NCI-H345 (cell line): ENCODE results near the gene NUDT9.
A peak's percentile ranks its signal among the peaks of the same experiment; 100 is the strongest.
"Not testable (repeated sequence)": the region's sequence is repeated elsewhere in the genome, so short reads cannot be mapped to it uniquely, and the experiment has no call there.

ENCODE experiments used
- DNase-seq: peaks from one replicate; lab custom pipeline; 2025; lab: John Stamatoyannopoulos, UW

Gene NUDT9

DNA sequence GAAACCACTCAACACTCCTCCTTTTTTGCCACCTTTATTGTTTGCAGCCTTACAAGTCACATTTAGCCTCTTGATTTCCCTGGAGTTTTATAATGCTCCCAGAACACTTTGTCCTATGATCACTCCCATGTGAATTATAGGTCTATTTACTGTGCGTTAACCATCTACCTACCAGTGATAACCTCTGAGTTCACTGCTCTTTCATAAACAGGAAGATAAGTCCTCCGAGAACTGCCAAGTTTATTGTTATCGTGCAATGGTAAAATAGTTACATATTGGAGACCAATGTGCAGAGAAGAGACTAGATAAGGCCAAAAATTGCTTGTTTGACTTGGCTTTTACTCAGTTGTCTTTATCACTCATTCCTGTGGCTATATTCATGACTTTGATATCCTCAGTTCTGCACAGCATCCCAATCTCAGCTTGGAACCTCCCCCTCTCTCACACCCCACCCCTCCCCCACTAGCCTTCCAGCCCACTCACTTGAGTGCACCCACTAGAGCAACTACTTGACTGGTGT is 12.9 kb upstream of the NUDT9 start:
- DNase-seq: no peak

DNA sequence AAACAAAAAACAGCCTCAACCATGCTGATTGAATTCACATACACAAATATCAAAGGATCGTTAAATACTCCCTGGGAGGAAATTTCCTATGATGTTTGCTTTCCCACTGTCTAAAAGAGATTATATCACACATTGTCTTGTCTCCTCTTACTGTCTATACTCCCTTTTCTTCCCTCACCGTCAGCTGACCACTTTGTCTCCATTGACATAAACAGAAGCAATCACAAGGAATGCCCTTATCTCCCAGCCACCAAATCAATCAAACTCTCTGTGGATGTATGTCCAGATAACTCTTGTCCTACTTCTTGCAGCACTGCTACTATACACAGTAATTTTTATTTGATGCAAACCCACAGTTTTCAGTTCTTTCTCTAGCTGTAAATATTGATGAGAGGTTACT is 12.2 kb upstream of the NUDT9 start:
- no peak for DNase-seq

DNA sequence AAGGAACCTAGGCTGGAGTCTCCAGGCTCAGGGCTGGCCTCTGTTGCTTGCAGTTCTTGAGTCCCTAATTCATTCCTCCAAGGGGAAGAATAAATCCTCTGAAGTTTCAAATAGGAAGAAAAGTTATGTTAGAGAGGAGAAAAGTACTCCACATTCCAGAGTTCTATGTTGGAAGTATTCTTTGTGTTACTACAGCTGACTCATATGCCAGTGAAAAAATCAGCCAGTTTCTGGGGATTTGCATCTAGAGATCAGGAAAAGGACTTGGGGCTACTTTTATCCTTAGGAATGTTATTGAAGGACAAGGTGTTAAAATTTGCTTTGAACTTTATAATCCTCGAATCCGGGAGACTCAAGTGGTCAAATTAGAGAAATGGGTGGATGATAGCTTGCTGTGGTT is 11.7 kb upstream of the NUDT9 start:
- DNase-seq: no peak

DNA sequence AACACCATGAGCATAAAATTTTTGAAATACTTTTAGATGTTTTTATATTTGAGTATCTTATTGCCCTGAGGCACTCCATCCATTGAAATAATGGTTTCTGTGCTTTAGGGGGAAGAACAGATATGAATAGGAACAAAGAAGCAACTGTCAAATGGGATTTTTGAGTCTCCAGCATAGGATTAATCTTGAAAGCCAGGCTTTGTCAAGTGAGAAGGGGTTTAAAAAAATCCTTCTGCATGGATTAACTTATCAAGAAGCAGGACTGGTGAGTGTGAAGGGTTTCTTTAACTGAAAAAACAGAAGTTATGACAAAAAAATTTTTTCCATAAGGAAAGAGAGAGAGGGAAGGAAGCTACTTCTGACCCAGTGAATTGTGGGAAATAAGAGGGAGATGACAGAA is 7.6 kb upstream of the NUDT9 start:
- no peak for DNase-seq

DNA sequence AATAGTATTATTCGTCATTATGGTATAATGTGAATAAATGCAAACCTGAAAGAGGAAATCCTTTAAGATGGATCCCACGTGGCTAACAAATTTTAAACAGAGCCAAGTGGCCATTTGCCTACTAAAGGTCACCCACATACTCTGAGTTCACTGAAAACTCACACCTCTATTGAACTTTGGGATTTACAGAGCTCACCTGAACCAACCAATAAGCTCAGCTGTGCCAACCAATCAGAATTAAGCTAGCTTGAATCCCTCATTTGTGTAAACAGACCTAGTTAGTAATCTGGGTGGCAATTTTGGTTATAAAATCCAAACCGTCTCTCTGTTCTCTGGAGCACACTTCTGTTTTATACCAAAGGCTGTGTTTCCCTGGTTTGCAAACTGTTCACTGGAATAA is 5.4 kb upstream of the NUDT9 start:
- no peak for DNase-seq

DNA sequence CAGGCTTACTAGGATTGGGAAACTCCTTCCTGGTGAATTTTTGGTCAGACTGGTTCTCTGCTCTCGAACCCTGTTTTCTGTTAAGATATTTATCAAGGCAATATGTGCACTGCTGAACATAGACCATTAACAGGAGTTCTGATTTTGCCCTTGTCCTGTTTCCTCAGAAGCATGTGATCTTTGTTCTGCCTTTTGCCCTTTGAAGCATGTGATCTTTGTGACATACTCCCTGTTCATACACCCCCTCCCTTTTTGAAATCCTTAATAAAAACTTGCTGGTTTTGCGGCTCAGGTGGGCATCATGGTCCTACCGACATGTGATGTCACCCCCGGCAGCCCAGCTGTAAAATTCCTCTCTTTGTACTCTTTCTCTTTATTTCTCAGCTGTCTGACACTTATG is 4.0 kb upstream of the NUDT9 start:
- DNase-seq: not testable (repeated sequence)

DNA sequence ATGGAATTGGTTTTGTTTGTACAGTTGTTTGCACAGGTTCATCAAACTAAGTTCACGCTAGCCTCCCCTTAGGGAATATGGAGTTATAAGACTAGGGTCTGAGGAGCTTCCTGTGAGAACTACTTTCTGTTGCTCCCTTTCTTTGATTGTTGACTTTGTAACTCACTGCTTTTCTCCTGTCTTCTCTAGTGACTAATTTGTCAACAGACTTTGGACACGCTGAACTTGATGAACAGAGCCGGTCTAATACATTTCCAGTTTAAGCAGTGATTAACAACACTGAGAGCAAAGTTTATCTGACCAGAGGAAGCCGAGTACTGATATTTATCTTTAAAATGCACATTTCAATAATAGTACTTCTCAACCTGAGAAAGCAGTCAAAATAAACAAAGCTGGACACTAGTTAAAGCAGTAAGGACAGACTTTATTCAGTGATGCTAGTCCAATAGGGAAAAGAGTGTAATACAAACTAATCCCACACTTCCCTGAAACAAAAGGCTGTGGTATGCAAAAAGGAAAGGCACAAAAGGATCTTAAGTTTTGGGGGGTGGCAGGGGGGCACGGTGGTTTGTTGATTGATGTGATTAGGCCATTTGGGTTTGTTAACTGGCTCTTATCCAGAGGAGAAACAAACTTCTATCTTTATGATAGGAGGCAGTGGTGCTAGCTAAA is 2.7 kb upstream of the NUDT9 start:
- no peak for DNase-seq

DNA sequence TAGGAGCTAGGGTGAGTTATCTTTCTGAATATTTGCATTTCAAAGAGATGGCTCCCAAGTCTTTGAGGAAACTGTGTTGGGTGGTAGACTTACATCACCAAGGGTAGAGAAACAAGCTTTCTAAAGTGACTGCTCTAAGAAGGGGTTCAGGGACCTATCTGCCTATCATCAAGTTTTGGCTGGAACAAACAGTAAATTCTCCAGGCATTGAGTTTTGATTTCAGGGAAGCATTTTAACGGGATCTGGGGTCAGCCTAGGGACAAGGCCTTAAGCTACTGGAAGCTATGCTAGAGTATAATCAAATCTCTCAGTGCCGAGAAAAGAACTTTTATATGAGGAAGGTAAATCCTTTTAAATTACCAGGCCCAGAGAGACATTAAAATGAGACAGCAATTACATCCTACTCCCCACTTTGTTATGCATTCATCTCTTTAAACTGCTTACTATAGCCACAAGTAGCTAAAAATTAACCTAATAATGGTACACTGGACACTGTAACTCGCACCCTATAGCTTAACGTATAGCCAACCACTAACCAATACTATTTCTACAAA is 2.0 kb upstream of the NUDT9 start:
- DNase-seq: no peak

DNA sequence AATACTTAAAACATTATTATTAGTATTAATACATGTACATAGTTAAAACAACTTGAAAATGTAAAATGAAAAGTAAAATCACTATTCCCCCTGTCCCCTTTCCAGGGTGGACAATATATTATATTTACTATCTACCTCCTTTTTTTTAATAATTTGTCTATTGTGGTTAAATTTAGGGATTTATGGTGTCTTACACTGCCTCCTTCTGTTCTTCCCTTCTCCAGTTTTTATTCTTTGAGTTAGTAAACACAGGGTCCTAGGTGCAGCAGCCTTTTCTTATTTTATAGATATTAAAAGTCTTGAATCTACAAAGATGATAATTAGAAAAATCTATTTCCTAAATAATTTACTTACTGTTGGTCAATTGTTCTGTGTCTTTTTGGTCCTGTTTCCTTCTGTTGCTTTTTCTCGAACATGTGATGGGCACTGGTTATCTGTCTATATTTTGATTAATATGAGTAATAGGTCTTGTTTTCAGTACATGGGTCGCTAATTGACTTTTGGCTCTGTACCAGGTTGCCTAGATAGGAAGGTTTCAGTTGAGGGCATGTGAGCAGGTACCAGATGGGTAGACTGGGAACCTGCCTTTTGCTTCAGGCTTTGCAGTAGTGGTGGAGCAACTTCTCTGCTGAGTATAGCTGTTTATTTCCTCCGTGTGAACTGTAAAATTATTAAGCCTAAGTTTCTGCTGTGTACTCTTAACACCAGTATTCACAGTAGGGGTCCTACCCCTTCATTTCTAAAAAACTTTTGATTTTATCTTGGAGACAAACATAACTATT is 1.1 kb downstream of the NUDT9 start:
- DNase-seq: peak; percentile 0

DNA sequence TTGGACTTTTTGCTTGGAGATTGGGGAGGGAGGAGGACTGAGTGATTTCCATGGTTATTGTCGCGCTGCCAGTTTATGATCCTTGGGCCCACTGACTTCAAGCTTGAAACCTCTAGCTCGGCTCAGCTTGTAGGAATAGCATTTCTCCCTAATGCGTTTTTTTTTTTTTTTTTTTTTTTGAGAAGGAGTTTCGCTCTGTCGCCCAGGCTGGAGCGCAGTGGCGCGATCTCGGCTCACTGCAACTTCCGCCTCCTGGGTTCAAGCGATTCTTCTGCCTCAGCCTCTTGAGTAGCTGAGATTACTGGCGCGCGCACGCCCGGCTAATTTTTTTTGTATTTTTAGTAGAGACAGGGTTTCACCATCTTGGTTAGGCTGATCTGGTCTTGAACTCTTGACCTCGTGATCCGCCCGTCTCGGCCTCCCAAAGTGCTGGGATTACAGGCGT is 1.7 kb downstream of the NUDT9 start:
- not testable (repeated sequence) for DNase-seq

DNA sequence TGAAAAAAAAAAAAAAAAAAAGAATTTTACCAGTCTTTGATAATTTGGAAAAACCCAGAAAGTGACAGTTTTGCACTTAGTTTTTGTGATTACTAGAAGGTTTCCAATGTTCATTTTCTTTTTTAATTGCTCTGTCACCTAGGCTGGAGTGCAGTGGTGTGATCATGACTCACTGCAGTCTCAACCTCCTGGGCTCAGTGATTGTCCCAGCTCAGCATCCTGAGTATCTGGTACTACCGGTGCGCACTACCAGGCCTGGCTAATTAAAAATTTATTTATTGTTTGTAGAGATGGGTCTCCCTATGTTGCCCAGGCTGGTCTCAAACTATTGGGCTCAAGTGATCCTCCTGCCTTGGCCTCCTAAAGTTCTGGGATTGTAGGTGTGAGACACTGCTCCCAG is 3.3 kb downstream of the NUDT9 start:
- DNase-seq: no peak

DNA sequence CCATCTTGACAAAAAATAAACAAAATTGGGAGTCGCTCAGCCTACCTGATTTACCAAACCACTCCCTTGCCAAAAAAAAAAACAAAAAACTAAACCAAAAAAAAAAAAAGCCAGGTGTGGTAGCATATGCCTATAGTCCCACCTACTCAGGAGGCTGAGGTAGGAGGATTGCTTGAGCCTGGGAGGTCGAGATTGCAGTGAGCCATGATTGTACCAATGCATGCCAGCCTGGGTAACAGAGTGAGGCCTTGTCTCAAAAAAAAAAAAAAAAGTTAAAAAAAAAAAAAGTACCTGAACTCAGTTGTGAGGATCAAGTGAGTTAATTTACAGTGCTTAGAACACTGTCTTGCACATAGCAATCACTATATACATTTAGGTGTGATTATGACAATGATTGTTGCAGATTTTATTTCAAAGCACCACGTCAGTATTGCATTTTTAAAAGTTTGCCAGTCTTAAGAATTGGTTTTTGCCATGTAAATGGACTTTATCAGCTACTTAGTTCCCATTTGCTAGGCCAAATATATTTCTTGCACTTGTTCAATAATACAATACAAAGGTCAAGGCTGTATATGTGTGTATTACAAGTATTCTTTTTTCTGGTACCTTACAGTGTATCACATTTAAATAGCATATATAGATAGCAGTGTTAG is 4.6 kb downstream of the NUDT9 start:
- no peak for DNase-seq

DNA sequence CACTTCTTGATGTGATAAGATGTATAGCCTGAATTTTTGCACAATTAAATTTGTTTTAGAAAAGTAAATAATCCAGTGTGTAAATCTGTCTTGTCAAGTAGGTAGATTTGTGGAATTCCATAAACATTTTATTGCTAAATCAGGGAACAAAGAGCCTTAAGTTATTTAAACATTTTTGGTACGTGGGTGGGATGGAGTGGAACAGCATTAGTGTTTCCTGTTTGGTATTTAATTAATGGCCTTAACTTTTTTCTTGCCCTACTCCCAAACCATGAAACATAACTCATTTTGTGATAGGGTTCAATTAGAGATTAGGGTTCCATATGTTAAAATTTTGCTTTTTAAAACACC is 5.1 kb downstream of the NUDT9 start:
- no peak for DNase-seq

DNA sequence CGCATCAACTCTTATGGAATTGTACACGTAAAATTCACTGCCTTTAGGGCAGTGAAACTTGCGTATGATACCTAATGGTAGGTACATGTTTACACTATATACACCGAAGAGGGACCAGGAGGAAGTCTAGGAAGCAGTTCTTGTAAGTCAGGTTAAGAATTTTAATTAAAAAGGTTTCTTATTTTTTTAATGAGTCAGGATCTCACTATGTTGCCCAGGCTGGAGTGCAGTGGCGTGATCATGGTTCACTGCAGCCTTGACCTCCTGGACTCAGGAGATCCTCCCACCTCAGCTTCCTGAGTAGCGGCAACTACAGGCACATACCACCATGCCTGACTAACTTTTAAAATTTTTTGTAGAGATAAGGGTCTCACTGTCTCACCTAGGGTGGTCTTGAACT is 6.6 kb downstream of the NUDT9 start:
- DNase-seq: no peak

DNA sequence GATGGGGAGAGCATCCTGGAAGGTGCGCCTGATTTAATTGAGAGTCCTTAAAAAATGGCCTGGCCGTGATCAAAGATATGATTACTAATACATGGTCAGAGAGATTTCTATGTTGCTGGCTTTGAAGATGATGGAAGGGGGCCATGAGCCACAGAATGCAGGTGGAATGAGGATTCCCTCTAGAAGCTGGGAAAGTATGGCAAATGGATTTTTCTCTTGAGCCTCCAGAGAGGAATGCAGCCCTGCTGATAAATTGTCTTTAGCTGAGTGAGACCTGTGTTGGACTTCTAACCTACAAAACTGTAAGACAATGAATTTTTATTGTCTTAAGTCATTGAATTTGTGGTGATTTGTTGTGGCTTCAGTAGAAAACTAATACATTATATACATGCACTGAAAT is 7.7 kb downstream of the NUDT9 start:
- no peak for DNase-seq

DNA sequence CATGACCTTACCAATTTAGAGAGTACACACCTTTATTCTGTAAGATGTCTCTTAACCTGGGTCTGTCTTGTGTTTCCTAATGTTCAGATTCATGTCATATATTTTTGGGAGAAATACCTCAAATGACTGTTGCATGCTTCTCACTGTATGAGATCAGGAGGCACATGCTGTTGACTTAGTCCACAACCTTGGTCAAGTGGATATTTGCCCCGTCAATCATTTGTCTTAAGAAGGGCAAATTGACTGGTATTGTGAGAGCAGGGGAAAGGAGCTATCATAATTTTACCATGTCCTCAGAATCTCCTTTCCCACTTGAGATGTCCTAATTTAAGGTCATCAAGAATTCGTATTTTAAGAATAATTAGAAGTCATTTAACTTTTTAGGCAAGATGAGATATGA is 11.0 kb downstream of the NUDT9 start:
- no peak for DNase-seq

DNA sequence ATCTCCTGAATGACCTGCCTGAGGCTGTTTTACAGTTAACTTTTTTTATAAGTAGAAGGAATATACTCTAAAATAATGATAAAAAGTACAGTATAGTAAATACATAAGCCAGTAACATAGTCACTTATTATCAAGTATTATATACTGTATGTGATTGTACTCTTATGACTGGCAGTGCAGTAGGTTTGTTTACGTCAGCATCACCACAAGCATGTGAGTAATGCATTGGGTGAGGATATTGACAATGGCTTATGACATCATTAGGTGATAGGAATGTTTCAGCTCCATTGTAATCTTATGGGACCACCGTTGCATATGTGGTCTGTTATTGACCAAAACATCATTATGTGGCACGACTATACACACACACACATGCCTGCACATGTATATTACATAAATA is 20.5 kb downstream of the NUDT9 start:
- no peak for DNase-seq

DNA sequence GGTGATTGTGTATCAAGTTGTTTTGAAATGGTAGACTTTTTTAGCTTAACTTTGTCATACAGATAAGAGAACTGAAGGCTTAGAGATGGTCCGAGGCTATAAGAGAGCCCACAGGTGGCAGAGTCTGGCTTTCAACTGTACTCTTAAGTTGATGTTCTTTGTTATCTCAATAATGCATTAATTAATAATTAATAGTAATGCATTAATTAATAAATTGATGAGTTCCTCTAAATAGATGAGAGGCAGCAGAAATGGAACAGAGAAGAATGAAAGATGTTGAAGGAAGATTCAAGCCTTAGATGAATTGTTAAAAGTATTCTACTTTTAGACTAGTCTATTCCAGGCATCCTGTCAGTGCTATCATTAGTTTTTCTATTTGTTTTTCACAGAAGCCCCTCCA is 22.4 kb downstream of the NUDT9 start:
- DNase-seq: no peak

DNA sequence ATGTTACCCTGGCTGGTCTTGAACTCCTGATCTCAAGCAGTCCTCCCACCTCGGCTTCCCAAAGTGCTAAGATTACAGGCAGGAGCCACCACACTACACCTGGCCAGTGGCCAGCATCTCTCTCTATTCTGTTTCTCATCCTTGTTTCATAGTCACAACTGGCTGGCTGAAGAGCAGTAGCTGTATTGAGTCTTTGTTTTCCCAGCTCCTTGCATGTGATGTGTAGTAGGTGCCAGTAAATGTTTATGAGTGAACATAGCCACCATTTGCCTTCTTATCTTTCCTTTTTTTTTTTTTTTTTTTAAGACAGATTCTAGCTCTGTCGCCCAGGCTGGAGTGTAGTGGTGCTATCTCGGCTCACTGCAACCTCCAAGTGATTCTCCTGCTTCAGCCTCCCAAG is 23.6 kb downstream of the NUDT9 start:
- DNase-seq: no peak

DNA sequence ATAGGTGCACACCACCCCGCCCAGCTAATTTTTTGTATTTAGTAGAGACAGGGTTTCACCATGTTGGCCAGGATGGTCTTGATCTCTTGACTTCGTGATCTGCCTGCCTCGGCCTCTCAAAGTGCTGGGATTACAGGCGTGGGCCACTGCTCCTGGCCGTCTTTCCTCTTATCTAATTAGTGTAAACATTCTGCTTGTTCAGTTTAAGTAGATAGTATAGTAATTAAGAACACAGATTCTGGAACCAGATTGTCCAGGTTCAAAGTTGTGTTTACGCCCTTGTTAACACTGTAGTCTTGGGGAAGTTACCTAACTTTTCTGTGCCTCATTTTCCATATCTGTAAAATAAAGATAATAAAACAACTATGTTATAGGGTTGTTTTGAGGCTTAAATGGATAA is 24.0 kb downstream of the NUDT9 start:
- DNase-seq: not testable (repeated sequence)

DNA sequence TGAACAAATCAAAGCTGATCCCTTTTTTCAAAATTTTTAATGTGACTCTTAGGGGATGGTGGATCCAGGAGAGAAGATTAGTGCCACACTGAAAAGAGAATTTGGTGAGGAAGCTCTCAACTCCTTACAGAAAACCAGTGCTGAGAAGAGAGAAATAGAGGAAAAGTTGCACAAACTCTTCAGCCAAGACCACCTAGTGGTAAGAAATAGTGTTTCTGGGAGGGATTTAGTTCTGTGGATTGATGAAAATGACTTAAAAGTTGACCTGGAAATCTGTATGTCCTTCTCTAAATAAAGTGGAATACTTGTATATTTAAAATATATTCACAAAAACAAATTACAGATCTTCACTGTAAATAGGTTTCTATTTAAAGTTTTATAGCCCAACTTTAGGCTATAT is 29.2 kb downstream of the NUDT9 start:
- no peak for DNase-seq

DNA sequence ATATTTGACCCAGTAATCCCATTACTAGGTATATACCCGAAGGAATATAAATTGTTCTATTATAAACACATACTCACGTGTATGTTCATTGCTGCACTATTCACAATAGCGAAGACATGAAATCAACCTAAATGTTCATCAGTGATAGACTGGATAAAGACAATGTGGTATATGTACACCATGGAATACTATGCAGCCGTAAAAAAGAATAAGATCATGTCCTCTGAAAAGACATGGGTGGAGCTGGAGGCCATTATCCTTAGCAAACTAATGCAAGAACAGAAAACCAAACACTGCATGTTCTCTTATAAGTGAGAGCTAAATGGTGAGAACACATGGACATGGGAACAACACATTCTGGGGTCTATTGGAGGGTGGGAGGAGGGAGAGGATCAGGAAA is 36.5 kb downstream of the NUDT9 start:
- no peak for DNase-seq

DNA sequence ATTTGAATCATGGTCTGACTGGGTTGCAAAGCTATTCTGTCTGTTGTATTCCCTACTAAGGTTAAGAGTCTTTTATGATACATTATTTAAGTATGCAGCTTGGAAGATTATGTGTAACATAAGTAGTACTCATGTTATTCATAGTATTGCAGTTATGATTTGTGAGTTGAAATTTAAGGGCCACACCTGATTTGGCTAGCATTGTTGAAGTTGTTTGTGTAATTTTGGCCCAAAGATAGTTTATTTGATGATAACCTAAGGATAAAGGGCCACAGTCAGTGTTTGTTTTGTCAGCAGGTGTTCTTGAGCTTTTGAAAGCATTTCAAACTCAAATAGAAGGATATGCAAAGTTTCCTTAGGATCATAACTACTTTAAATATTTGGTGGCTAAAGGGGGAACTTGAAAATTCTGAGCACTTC is 38.9 kb downstream of the NUDT9 start:
- DNase-seq: no peak
